HCT116 (cell line): ENCODE results near the gene TRAK1. TPM values are rescaled to one million over a fixed set of nuclear protein-coding genes. Genes with fewer than 3 reads are reported as not detected.

Experiments used
- ATAC-seq: fragments of 200-7000 bp; cut with Tn5 transposase; 2 replicates; pipeline ENCODE4 v1.9.1; 2020; ENCODE audit warnings: mild to moderate bottlenecking, moderate library complexity
- BruUV-seq: library from RNA; stranded (reverse); fragments of 400-500 nt; replicated peaks from 2 replicates; lab custom pipeline; 2021; lab: Mats Ljungman, UMichigan
- CTCF ChIA-PET: fragments of 300-600 bp; sonication (Branson Sonifier 250); formaldehyde crosslinking; loops from one replicate; lab custom pipeline; 2021; ENCODE audit warnings: antibody characterized with exemption; lab: Charles Lee
- POLR2A ChIA-PET: fragments of 300-600, 350-600 bp; sonication (Branson Sonifier 250); formaldehyde crosslinking; loops from one replicate; lab custom pipeline; 2021; ENCODE audit warnings: antibody characterized with exemption; lab: Charles Lee
- RAD21 ChIA-PET, 2 experiments: fragments of 300-600 bp; sonication (Branson Sonifier 250); formaldehyde crosslinking; loops; one replicate each; lab custom pipeline; 2023; ENCODE audit warnings: low total read pairs in 2 of 2; ENCODE audit not compliant: uncharacterized antibody in 2 of 2, unreplicated experiment in 2 of 2, low non-redundant PET in 1 of 2; lab: Charles Lee
- DNase-seq: peaks from one replicate; pipeline ENCODE4 v3.0.0-alpha.2; 2010; ENCODE audit warnings: low read depth, low spot score
- H2AFZ ChIP-seq: fragments of 200-600 bp; shearing (Covaris generic), sonication (generic); 2 replicates; pipeline ENCODE4 v1.6.1; 2017; ENCODE audit warnings: low read depth, mixed run types, mixed read lengths, antibody characterized with exemption, low read length; ENCODE audit not compliant: poor library complexity, severe bottlenecking
- H3K27ac ChIP-seq: 2 replicates; pipeline ENCODE4 v1.5.1; 2012; ENCODE audit warnings: low read depth, low read length
- H3K27me3 ChIP-seq: fragments of 200-600 bp; sonication (generic); 2 replicates; pipeline ENCODE4 v1.6.1; 2016; ENCODE audit warnings: mixed run types, low read length, mixed read lengths; ENCODE audit not compliant: insufficient read depth
- H3K36me3 ChIP-seq, 2 experiments: fragments of 200-500 bp in 1 of 2; fragments of 200-600 bp in 1 of 2; sonication (Bioruptor generic) in 1 of 2; sonication (generic) in 1 of 2; 2 replicates each; pipeline versions ENCODE4 v1.5.1 to v1.6.1; 2014 to 2016; ENCODE audit warnings: low read length in 2 of 2, inconsistent platforms in 1 of 2, mixed read lengths in 1 of 2, mixed run types in 1 of 2; ENCODE audit not compliant: insufficient read depth in 2 of 2, control insufficient read depth in 1 of 2
- H3K4me1 ChIP-seq, 2 experiments: fragments of 200-600 bp in 1 of 2; sonication (generic) in 1 of 2; 2 replicates each; pipeline versions ENCODE4 v1.5.1 to v1.6.1; 2012 to 2017; ENCODE audit warnings: low read length in 2 of 2, inconsistent platforms in 1 of 2, mild to moderate bottlenecking in 1 of 2, mixed read lengths in 1 of 2, mixed run types in 1 of 2, moderate library complexity in 1 of 2; ENCODE audit not compliant: insufficient read depth in 2 of 2, control insufficient read depth in 1 of 2
- H3K4me2 ChIP-seq: fragments of 200-600 bp; sonication (generic); 2 replicates; pipeline ENCODE4 v1.6.1; 2017; ENCODE audit warnings: mixed run types, low read length, mixed read lengths
- H3K4me3 ChIP-seq, 2 experiments: fragments of 200-600 bp in 1 of 2; sonication (generic) in 1 of 2; replicated peaks in 1 of 2; 2 replicates each; pipeline ENCODE4 v1.5.1; 2011 to 2016; ENCODE audit warnings: low read length in 2 of 2, control low read depth in 1 of 2, low read depth in 1 of 2, mild to moderate bottlenecking in 1 of 2, mixed read lengths in 1 of 2, mixed run types in 1 of 2
- H3K79me2 ChIP-seq: fragments of 200-600 bp; sonication (generic); 2 replicates; pipeline ENCODE4 v1.6.1; 2017; ENCODE audit warnings: mild to moderate bottlenecking, mixed run types, low read length, moderate library complexity, mixed read lengths; ENCODE audit not compliant: insufficient read depth
- H3K9ac ChIP-seq: fragments of 200-600 bp; sonication (generic); 2 replicates; pipeline ENCODE4 v1.6.1; 2016; ENCODE audit warnings: low read length, mixed read lengths
- H3K9me2 ChIP-seq: fragments of 200-600 bp; sonication (generic), shearing (Covaris generic); 2 replicates; pipeline ENCODE4 v1.6.1; 2017; ENCODE audit warnings: mixed run types, mild to moderate bottlenecking, moderate library complexity; ENCODE audit not compliant: insufficient read depth
- H3K9me3 ChIP-seq, 2 experiments: fragments of 200-500 bp in 1 of 2; fragments of 200-600 bp in 1 of 2; sonication (Bioruptor generic) in 1 of 2; sonication (generic) in 1 of 2; 2 replicates each; pipeline ENCODE4 v1.6.1; 2014 to 2017; ENCODE audit warnings: low read length in 2 of 2, mixed read lengths in 2 of 2, inconsistent platforms in 1 of 2, low read depth in 1 of 2, mild to moderate bottlenecking in 1 of 2, mixed run types in 1 of 2, moderate library complexity in 1 of 2; ENCODE audit not compliant: control insufficient read depth in 1 of 2, insufficient read depth in 1 of 2
- H4K20me1 ChIP-seq: fragments of 200-600 bp; sonication (generic), shearing (Covaris generic); 2 replicates; pipeline ENCODE4 v1.6.1; 2017; ENCODE audit warnings: mixed run types, mild to moderate bottlenecking, moderate library complexity; ENCODE audit not compliant: insufficient read depth
- CBX3 ChIP-seq: IDR thresholded peaks from 2 replicates; pipeline ENCODE4 v1.6.1; 2012; ENCODE audit warnings: low read depth
- EGR1 ChIP-seq: IDR thresholded peaks from 2 replicates; pipeline ENCODE4 v1.6.1; 2012; ENCODE audit warnings: low read depth
- EZH2 ChIP-seq: fragments of 200-600 bp; sonication (generic); IDR thresholded peaks from 2 replicates; pipeline ENCODE4 v1.6.1; 2017; ENCODE audit warnings: antibody characterized with exemption, mixed run types
- EZH2phosphoT487 ChIP-seq: fragments of 200-600 bp; IDR thresholded peaks from 2 replicates; pipeline ENCODE4 v1.6.1; 2018; ENCODE audit warnings: antibody characterized with exemption, borderline replicate concordance
- FOSL1 ChIP-seq: IDR thresholded peaks from 2 replicates; pipeline ENCODE4 v1.6.1; 2012; ENCODE audit warnings: low read depth
- JUND ChIP-seq: IDR thresholded peaks from 2 replicates; pipeline ENCODE4 v1.6.1; 2012
- POLR2A ChIP-seq: IDR thresholded peaks from 2 replicates; pipeline ENCODE4 v1.7.0; 2011; ENCODE audit warnings: borderline replicate concordance; ENCODE audit not compliant: insufficient read depth, insufficient read length; ENCODE audit errors: extremely low read depth
- SP1 ChIP-seq: IDR thresholded peaks from 2 replicates; pipeline ENCODE4 v1.6.1; 2012; ENCODE audit warnings: low read depth
- SRF ChIP-seq: IDR thresholded peaks from 2 replicates; pipeline ENCODE4 v1.6.1; 2012; ENCODE audit warnings: low read depth
- TCF7L2 ChIP-seq: IDR thresholded peaks from 2 replicates; pipeline ENCODE4 v1.7.0; 2011; ENCODE audit warnings: borderline replicate concordance, inconsistent platforms; ENCODE audit not compliant: insufficient read depth, insufficient read length; ENCODE audit errors: extremely low read depth
- YY1 ChIP-seq: IDR thresholded peaks from 2 replicates; pipeline ENCODE4 v1.6.1; 2011; ENCODE audit warnings: low read length, low read depth, moderate library complexity, mild to moderate bottlenecking; ENCODE audit not compliant: insufficient replicate concordance; ENCODE audit errors: extremely low read depth
- intact Hi-C: fragments of 100-400 bp; cut with micrococcal nuclease; formaldehyde crosslinking; loops from 2 replicates; pipeline ENCODE4 v1.10.0; 2022
- total RNA-seq: library from RNA; stranded (reverse); gene quantifications from one replicate; pipeline ENCODE4 v1.2.1, GENCODE V29; 2021; ENCODE audit not compliant: unreplicated experiment
- TF ChIP-seq, protein P1 (sequence below): IDR thresholded peaks from 2 replicates; pipeline ENCODE4 v1.6.1; 2011; ENCODE audit warnings: mild to moderate bottlenecking, low read length, moderate library complexity; ENCODE audit not compliant: insufficient replicate concordance; ENCODE audit errors: extremely low read depth
- TF ChIP-seq, protein P2 (sequence below): IDR thresholded peaks from 2 replicates; pipeline ENCODE4 v1.6.1; 2012; ENCODE audit warnings: low read depth

The TRAK1 gene
- total RNA-seq, 1 experiment from 2014 or later: 25.9 TPM

DNA sequence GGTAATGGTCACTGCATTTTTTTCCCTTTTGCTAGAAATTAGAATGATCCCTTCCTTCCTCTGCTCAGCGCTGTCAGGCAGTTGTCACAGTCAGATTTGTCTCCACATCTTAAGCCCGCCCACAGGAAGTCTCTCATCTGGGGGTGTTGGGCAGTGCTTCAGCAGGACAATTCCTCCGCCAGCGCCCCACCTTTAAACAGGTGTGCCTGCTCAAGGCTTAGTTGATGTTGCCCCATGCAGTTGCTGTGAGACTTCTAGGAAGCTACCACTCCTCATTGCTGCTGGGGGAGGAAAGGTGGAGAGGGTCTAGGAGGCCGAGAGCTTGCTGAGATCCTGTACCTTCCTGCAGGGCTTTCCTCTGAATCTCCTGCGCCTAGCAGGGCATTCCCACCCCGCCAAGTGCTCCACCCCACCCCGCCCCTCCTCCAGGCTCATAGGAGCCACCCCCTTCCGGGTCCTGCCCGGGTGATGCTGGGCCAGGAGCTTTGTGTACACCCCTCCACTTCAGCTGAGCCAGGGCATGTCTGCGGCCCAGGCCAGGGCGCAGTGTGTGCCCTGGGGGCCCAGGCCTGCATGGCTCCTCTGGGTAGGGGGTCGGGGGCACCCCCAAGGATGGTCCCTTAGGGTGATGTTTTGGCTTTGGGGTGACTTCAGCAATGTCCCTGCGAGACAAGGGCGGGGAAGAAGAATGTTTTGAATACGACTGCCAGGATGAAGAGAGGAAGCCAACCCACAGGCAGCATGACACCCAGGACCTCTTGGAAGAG is 68.7 kb downstream of the TRAK1 start (continued):
- TF ChIP-seq, protein P1, sequence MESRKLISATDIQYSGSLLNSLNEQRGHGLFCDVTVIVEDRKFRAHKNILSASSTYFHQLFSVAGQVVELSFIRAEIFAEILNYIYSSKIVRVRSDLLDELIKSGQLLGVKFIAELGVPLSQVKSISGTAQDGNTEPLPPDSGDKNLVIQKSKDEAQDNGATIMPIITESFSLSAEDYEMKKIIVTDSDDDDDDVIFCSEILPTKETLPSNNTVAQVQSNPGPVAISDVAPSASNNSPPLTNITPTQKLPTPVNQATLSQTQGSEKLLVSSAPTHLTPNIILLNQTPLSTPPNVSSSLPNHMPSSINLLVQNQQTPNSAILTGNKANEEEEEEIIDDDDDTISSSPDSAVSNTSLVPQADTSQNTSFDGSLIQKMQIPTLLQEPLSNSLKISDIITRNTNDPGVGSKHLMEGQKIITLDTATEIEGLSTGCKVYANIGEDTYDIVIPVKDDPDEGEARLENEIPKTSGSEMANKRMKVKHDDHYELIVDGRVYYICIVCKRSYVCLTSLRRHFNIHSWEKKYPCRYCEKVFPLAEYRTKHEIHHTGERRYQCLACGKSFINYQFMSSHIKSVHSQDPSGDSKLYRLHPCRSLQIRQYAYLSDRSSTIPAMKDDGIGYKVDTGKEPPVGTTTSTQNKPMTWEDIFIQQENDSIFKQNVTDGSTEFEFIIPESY: no peak
- no peak for TF ChIP-seq SRF
- TF ChIP-seq EGR1: peak; percentile 22; the same call in 1 of the 2 replicates

DNA sequence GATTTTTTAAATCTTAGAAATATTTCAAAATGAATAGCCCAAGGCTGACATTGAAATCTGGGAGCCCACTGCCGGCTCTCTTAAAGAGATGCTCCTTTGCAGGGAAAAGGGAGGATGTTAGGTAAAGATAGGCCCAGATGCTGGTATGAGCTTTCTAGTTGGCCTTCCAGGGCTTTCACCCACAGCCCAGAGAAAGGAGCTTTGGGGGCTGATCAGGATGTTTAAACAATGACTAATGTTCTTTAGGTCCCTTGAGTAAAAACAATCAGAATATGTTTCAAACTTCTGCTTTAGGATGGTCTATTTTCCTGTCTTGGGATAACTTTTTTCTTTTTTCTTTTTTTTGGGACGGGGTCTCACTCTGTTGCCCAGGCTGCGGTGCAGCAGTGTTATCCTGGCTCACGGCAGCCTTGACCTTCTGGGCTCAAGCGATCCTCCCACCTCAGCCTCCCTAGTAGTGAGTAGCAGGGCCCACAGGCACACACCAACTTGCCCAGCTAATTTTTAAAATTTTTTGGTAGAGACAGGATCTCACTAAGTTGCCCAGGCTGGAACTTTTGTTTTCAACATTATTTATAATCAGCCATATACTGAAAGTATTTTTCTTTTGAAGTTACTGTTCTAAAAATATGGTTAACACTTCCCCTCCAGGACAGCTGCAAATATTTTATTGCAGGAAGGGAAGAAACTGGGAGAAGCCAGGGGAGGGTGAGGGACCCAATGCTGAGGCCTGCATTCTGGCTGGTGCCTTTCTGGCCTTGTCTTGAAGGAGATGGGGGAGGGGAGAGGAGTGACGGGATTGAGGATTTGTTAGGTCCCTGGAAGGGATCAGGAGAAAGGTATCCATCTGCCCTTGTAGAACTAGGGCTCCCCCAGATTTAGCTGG is 70.1 kb downstream of the TRAK1 start:
- H3K9me3 ChIP-seq: no peaks in the 10 kb centered on the region
- peaks cover 24% of the 10 kb centered on the region for H3K79me2 ChIP-seq
- no peak overlapping the region for H2AFZ ChIP-seq
- H3K4me1 ChIP-seq: peaks cover 15 to 23% of the 10 kb centered on the region in 2 experiments
- H3K27ac ChIP-seq: no peak overlapping the region
- BruUV-seq: no TSS peak
- H3K27me3 ChIP-seq: no peaks in the 10 kb centered on the region
- RAD21 ChIA-PET: no interaction called here
- CTCF ChIA-PET: interaction anchor here (1.0 kb wide), 1 partner anchor 30 kb away, joined by 3 read pairs; no protein-coding TSS in a partner anchor
- no peak for DNase-seq
- no peaks in the 10 kb centered on the region for H4K20me1 ChIP-seq
- H3K9ac ChIP-seq: no peak overlapping the region
- ATAC-seq: no peak
- no peaks in the 10 kb centered on the region for H3K36me3 ChIP-seq
- TF ChIP-seq JUND (no peak), SRF (no peak), POLR2A (no peak), TCF7L2 (no peak), CBX3 (no peak), EZH2phosphoT487 (no peak), YY1 (no peak), FOSL1 (no peak), SP1 (no peak), EZH2 (no peak)
- TF ChIP-seq, protein P2, sequence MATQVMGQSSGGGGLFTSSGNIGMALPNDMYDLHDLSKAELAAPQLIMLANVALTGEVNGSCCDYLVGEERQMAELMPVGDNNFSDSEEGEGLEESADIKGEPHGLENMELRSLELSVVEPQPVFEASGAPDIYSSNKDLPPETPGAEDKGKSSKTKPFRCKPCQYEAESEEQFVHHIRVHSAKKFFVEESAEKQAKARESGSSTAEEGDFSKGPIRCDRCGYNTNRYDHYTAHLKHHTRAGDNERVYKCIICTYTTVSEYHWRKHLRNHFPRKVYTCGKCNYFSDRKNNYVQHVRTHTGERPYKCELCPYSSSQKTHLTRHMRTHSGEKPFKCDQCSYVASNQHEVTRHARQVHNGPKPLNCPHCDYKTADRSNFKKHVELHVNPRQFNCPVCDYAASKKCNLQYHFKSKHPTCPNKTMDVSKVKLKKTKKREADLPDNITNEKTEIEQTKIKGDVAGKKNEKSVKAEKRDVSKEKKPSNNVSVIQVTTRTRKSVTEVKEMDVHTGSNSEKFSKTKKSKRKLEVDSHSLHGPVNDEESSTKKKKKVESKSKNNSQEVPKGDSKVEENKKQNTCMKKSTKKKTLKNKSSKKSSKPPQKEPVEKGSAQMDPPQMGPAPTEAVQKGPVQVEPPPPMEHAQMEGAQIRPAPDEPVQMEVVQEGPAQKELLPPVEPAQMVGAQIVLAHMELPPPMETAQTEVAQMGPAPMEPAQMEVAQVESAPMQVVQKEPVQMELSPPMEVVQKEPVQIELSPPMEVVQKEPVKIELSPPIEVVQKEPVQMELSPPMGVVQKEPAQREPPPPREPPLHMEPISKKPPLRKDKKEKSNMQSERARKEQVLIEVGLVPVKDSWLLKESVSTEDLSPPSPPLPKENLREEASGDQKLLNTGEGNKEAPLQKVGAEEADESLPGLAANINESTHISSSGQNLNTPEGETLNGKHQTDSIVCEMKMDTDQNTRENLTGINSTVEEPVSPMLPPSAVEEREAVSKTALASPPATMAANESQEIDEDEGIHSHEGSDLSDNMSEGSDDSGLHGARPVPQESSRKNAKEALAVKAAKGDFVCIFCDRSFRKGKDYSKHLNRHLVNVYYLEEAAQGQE: no peak
- intact Hi-C loops: no loop called here
- H3K9me2 ChIP-seq: no peaks in the 10 kb centered on the region
- POLR2A ChIA-PET: no interaction called here
- no peak overlapping the region; the same call in 1 of the 2 replicates for H3K4me2 ChIP-seq
- no peak overlapping the region for H3K4me3 ChIP-seq
